HUES6 (cell line): Measurements from ENCODE around the gene PRR23A.
"Not testable (repeated sequence)": the region's sequence is repeated elsewhere in the genome, so short reads cannot be mapped to it uniquely, and the experiment has no call there.

Experiments
- H3K27ac ChIP-seq: 2 replicates; pipeline ENCODE4 v1.7.0; 2013; ENCODE audit warnings: low read depth, mild to moderate bottlenecking, low read length, inconsistent platforms
- H3K27me3 ChIP-seq: 2 replicates; pipeline ENCODE4 v1.6.1; 2013; ENCODE audit warnings: low read length; ENCODE audit not compliant: control insufficient read depth, insufficient read depth
- H3K36me3 ChIP-seq: 2 replicates; pipeline ENCODE4 v1.6.1; 2013; ENCODE audit warnings: low read length; ENCODE audit not compliant: control insufficient read depth, insufficient read depth
- H3K4me1 ChIP-seq: 2 replicates; pipeline ENCODE4 v1.6.1; 2013; ENCODE audit warnings: low read length; ENCODE audit not compliant: control insufficient read depth, insufficient read depth
- H3K4me3 ChIP-seq: 2 replicates; pipeline ENCODE4 v1.5.1; 2013; ENCODE audit warnings: low read depth, low read length
- H3K9ac ChIP-seq: one replicate; pipeline ENCODE4 v1.6.1; 2013; ENCODE audit warnings: mild to moderate bottlenecking, low read length
- H3K9me3 ChIP-seq: 2 replicates; pipeline ENCODE4 v1.6.1; 2013; ENCODE audit warnings: low read depth, low read length; ENCODE audit not compliant: control insufficient read depth, insufficient read depth

PRR23A gene

DNA sequence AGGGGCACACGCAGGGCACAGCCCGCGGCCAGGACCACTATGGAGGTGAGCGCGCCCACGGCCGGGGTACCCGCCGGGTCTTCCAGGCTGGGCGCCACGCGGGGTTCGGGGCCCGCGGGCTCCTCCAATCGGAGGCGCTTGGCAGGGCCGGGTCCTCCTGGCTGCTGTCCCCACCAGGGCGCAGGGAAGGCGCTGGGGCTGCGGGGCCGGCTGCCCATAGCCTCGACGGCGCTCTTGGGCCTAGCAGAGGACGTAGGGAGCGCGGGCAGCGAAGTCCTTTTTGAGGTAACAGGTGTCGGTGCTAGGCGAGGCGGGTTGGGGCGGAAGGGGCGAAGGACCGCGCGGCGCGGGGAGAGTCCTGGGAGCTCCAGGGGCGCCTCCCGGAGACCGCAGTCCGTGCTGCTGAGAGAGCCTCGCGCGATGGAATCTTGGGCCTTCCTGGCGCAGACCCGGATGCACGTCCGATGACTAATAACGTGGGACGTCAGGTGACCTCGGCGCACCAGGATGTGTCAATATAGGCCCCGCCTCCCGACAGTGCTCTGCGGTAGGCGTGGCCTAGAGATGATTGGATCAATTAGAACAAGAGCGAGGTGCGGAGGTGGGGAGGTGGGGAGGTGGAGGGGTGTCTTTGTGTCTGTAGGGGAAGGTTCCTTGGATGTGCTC, at the start of gene PRR23A:
PRR23A (minus strand) TSS at position 218 of the 666 bp plus-strand sequence; CDS start at position 218, 0 bp downstream.
- no peaks in the 10 kb centered on the region for H3K9me3 ChIP-seq
- H3K36me3 ChIP-seq = no peaks in the 10 kb centered on the region
- no peak within 1 kb of the TSS for H3K4me3 ChIP-seq
- no peaks in the 10 kb centered on the region for H3K4me1 ChIP-seq
- no peak within 1 kb of the TSS for H3K27ac ChIP-seq
- no peaks in the 10 kb centered on the region for H3K27me3 ChIP-seq
- no peak within 1 kb of the TSS for H3K9ac ChIP-seq

DNA sequence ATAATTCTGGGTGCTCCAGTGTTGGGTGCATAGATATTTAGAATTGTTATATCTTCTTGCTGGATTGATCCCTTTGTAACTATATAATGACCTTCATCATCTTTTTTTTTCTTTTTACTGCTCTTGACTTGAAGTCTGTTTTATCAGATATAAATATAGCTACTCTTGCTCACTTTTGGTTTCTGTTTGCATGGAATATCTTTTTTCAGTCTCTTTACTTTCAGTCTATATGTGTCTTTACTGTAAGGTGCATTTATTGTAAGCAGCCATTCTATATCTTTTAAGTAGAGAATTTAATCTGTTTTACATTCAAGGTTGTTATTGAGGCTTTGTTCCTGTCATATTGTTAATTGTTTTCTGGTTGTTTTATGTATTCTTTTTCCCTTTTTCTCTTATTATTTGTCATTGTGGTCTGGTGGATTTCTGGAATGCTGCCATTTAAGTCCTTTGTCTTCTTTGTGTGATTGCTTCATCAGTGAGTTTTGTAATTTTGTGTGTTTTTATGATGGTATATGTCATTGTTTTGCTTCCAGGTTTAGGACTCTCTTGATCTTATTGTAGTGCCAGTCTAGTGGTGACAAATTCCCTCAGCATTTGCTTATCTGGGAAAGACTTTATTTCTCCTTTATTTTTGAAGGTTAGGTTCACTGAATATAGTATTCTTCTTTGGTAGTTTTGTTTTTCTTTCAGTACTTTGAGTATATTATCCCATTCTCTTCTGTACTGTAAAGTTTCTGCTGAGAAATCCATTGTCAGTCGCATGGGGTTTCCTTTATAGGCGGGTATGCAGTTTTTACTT, 46.9 kb upstream of the PRR23A start:
- Histone ChIP-seq H3K27me3 (no peaks in the 10 kb centered on the region; the same call in 1 of the 2 replicates), H3K27ac (no peak overlapping the region), H3K4me3 (no peak overlapping the region)

DNA sequence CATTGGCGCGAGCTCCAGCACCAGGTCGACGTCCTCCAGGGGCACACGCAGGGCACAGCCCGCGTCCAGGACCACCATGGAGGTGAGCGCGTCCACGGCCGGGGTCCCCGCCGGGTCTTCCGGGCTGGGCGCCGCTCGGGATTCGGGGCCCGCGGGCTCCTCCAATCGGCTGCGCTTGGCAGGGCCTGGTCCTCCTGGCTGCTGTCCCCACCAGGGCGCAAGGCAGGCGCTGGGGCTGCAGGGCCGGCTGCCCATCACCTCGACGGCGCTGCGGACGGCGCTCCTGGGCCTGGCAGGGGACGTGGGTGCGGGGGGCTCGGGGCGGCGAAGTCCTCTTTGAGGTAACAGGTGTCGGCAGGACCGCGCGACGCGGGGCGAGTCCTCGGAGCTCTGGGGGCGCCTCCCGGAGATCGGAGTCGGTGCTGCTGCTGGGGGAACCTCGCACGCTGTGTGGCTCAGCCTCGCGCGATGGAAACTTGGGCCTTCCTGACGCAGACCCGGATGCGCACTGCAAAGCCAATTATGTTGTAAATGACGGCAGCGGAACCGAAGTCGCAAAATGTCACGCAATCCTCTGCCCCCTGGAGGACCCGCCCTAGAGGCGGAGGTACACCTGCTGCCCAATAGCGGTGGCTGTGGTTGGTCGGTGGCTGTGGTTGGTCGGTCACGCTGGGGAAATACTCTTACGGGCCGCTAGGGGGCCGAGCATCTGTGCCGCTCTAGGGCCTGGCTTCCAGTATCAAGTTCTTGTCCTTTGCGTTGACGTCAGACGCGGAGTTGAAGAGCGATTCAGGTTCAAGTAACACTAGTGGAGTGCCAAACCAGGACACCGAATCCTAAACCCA, 38.5 kb upstream of the PRR23A start, which contains the start of gene PRR23C:
PRR23C (minus strand) TSS at position 527 of the 845 bp plus-strand sequence; CDS start at position 255, 272 bp downstream.
- Histone ChIP-seq H3K4me3 (no peak within 1 kb of the TSS), H3K9me3 (peaks cover 8% of the 10 kb centered on the region; the same call in 1 of the 2 replicates), H3K9ac (no peak within 1 kb of the TSS), H3K4me1 (no peaks in the 10 kb centered on the region), H3K36me3 (no peaks in the 10 kb centered on the region), H3K27ac (no peak within 1 kb of the TSS), H3K27me3 (no peaks in the 10 kb centered on the region)

More for the DNA sequence above, 46.9 kb upstream of the PRR23A start:
- H3K9me3 ChIP-seq = 0 out of 2 replicates have a peak, but pooled peaks cover 2% of the 10 kb centered on the region
- no peaks in the 10 kb centered on the region for H3K4me1 ChIP-seq
- H3K9ac ChIP-seq = no peak overlapping the region
- H3K36me3 ChIP-seq = no peaks in the 10 kb centered on the region

DNA sequence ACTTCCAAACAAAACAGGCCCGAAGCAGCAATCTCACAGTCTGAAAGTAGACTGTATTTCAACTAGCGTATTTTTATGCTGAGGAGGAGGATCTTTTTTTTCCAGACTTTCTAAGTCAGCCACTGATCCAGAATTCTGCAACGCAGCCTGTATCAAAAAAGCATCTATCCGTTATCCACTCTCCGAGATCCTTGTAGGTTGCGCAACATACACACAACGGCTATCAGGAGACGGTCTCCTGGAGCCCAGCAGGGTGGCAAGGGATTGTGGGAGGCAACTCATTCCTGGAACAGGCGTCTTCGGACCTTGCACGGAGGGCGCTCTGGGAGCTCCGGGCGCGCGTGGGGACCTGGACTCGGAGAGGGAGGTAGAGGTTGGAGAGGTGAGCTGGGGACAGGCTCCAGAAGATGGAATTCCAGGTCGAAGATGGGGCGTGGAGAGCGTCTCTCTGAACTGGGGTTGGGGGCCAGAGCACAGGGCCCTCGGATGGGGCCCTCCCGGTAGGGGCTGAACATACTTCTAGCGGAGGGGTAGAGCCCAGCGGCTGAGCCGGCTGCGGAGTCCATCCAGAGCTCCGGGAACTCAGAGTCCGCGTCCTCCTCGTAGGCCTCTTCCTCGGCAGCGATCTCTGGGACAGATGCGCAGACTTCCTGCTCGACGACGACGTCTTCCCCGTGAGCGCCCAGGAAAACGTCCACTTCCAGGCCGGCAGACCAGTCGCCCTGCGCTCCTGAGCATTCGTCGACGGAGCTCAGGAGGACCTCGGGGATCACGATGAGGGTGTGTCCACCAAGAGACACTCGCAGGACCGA, 37.7 kb upstream of the PRR23A start:
- Histone ChIP-seq H3K9ac (no peak overlapping the region), H3K27me3 (no peaks in the 10 kb centered on the region), H3K36me3 (no peaks in the 10 kb centered on the region), H3K27ac (no peak overlapping the region), H3K4me1 (no peaks in the 10 kb centered on the region), H3K4me3 (no peak overlapping the region), H3K9me3 (peaks cover 8% of the 10 kb centered on the region; the same call in 1 of the 2 replicates)

DNA sequence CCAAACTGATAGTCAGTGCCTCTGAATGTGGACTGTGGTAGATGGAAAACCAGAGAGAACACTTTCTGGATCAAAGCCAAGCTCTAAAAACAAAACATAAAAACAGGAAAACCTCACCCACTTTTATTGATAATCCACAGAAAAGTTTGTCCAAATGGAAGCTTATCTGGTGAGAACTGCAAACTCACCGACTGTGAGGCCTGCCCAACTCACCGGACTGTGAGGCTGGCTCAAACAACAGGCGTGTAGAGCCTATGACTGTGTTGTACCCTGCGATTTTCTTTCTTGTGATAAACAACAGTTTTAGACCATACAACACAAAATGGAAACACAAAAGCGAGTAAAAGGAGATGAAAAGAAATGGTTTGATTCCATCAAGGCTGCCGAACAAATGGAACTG, 31.4 kb upstream of the PRR23A start:
- Histone ChIP-seq H3K36me3 (no peaks in the 10 kb centered on the region), H3K9ac (no peak overlapping the region), H3K4me3 (no peak overlapping the region), H3K4me1 (peaks cover 6% of the 10 kb centered on the region), H3K27ac (no peak overlapping the region), H3K9me3 (no peaks in the 10 kb centered on the region), H3K27me3 (no peaks in the 10 kb centered on the region)

DNA sequence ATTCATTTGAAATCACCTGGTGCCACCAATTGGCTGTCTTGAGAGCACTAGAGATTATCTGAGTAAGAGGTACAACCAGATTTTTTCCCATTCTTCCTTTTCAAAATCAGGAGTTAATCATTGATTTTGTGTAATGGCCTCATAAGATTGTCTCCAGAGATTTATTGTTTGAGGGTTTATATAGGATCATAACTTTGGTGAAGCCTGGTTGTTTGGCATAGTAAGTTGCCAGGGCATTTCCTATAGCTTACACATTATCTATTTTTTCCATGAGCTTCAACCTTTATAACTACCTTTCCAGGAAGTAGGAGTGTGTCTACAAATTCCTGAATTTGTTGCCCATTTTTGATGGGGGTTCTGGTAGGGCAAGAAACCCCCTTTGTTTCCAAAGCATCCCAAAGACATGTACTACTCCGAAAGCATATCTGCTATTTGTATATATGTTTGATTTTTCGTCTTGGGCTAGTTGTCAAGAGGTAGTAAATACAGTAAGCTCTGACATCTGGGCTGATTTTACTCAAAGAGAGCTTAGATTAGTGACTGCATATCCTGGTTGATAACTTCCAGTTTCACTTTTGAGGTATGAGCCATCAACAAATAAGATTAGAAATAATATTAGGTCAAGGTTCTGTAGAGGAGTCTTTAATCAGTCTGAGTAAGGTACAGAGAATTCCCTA, 26.4 kb upstream of the PRR23A start:
- H3K27me3 ChIP-seq = no peaks in the 10 kb centered on the region
- H3K9me3 ChIP-seq = no peaks in the 10 kb centered on the region
- no peaks in the 10 kb centered on the region for H3K36me3 ChIP-seq
- no peak overlapping the region for H3K27ac ChIP-seq
- H3K4me3 ChIP-seq = no peak overlapping the region
- H3K9ac ChIP-seq = no peak overlapping the region
- H3K4me1 ChIP-seq = no peaks in the 10 kb centered on the region

DNA sequence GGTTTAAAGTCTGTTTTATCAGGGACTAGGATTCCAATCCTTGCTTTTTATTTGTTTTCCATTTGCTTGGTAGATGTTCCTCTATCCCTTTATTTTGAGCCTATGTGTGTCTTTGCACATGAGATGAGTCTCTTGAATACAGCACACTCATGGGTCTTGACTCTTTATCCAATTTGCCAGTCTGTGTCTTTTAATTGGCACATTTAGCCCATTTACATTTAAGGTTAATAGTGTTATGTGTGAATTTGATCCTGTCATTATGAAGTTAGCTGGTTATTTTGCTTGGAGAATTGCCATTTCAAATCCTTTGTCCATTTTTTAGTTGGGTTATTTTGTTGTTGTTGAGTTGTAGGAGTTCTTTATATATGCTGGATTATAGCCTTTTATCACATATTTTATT, 24.5 kb upstream of the PRR23A start:
- not testable (repeated sequence) for H3K27ac ChIP-seq, H3K36me3 ChIP-seq, H3K4me3 ChIP-seq, H3K4me1 ChIP-seq, H3K27me3 ChIP-seq, H3K9ac ChIP-seq, H3K9me3 ChIP-seq

DNA sequence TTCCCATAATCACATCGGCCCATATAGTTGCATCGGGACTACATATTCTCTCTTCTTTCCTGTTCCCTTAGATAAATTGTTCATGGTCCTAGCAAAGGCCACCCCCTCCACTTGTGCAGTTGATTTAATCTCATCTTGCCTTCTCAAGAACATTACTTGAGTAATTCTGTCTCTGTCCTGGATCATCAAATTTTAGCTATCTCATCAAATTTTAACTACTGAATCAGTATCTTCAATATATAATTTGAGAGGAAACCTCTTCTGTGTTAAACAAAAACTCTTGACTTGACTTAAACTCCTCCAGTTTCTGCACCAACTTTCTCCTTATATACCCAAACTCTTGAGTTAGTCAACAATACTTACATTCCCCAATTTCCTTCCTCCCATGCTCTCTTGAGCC, 18.9 kb upstream of the PRR23A start:
- H3K27ac ChIP-seq = no peak overlapping the region
- no peaks in the 10 kb centered on the region for H3K4me1 ChIP-seq
- no peaks in the 10 kb centered on the region for H3K9me3 ChIP-seq
- H3K27me3 ChIP-seq = peaks cover 4% of the 10 kb centered on the region; the same call in 1 of the 2 replicates
- no peak overlapping the region for H3K9ac ChIP-seq
- H3K36me3 ChIP-seq = no peaks in the 10 kb centered on the region
- H3K4me3 ChIP-seq = no peak overlapping the region

DNA sequence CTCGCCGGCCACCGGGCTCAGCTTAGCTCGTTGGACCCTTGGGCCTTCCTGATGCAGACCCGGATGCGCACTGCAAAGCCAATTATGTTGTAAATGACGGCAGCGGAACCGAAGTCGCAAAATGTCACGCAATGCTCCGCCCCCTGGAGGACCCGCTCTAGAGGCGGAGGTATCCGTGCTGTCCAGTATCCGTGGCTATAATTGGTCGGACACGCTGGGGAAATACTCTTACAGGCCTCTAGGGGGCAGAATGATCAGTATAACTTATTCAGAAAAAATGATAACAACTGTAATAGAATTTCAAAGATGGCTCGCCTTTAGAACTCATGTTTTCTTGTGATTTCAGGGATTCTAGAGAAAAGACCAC, 14.8 kb upstream of the PRR23A start, which contains the start of gene PRR23B:
PRR23B (minus strand) TSS at position 59 of the 367 bp plus-strand sequence. CDS start 265 bp downstream, outside the sequence.
- Histone ChIP-seq H3K9me3 (no peaks in the 10 kb centered on the region), H3K27me3 (peaks cover 4% of the 10 kb centered on the region; the same call in 1 of the 2 replicates), H3K27ac (no peak within 1 kb of the TSS), H3K9ac (no peak within 1 kb of the TSS), H3K36me3 (no peaks in the 10 kb centered on the region), H3K4me1 (no peaks in the 10 kb centered on the region), H3K4me3 (no peak within 1 kb of the TSS)
